ENCODE results near the gene ASB8.
"Not testable (repeated sequence)": the region's sequence is repeated elsewhere in the genome, so short reads cannot be mapped to it uniquely, and the experiment has no call there.

The ASB8 gene

GRCh38 chr12:48142818-48143674 is 14.3 kb downstream of the ASB8 start:
- DNase-seq, result no peak

- no peak for DNase-seq
These were observed 22.3 kb downstream of the ASB8 start for GRCh38 chr12:48135027-48135426.

GRCh38 chr12:48132826-48133225 is 24.5 kb downstream of the ASB8 start:
- no peak for DNase-seq

GRCh38 chr12:48131517-48131916 is 25.8 kb downstream of the ASB8 start:
- DNase-seq, result no peak

- DNase-seq, result no peak
These were observed 27.9 kb downstream of the ASB8 start for GRCh38 chr12:48129376-48129775.

- no peak for DNase-seq
These were observed 28.5 kb downstream of the ASB8 start for GRCh38 chr12:48128800-48129199.

GRCh38 chr12:48126953-48127630 is 30.2 kb downstream of the ASB8 start:
- DNase-seq, result no peak

GRCh38 chr12:48125985-48126384 is 31.3 kb downstream of the ASB8 start:
- DNase-seq, result no peak

- not testable (repeated sequence) for DNase-seq
These were observed 31.8 kb downstream of the ASB8 start for GRCh38 chr12:48125542-48125941.

GRCh38 chr12:48123169-48123568 is 34.1 kb downstream of the ASB8 start:
- DNase-seq, result no peak

GRCh38 chr12:48122065-48122834 is 35.1 kb downstream of the ASB8 start:
- no peak for DNase-seq

GRCh38 chr12:48121522-48121921 is 35.8 kb downstream of the ASB8 start:
- DNase-seq, result no peak

GRCh38 chr12:48119834-48120195 is 37.5 kb downstream of the ASB8 start:
- DNase-seq, result no peak

GRCh38 chr12:48119078-48119833 is 38.1 kb downstream of the ASB8 start, which contains the start of gene PFKM:
Gene PFKM, plus strand, starts transcription at chr12:48119364. Its CDS starts 3,411 bp downstream, at chr12:48122775.
- peak; percentile 57 to 60 for DNase-seq

- no peak for DNase-seq
These were observed 38.9 kb downstream of the ASB8 start for GRCh38 chr12:48118284-48118871.

- DNase-seq, result no peak
These were observed 41.4 kb downstream of the ASB8 start for GRCh38 chr12:48115957-48116356.

GRCh38 chr12:48111312-48111693 is 46.0 kb downstream of the ASB8 start:
- not testable (repeated sequence) for DNase-seq

- no peak for DNase-seq
These were observed 46.5 kb downstream of the ASB8 start for GRCh38 chr12:48110691-48111311.

GRCh38 chr12:48109424-48109823 is 47.9 kb downstream of the ASB8 start:
- no peak for DNase-seq

- DNase-seq, result no peak
These were observed 50.4 kb downstream of the ASB8 start for GRCh38 chr12:48106681-48107613.
